ENCODE results near the gene RIBC1.
A peak's percentile ranks its signal among the peaks of the same experiment; 100 is the strongest.

Gene RIBC1

GRCh38 chrX:53421125-53421524 lies 1.5 kb upstream of the RIBC1 start:
- no peak for DNase-seq (ENCODE audit: low read depth)
- peak overlapping the region; percentile 74 for H3K4me3 ChIP-seq (ENCODE audit: low read length)
- no peak for TF ChIP-seq CTCF (conservative IDR thresholded peaks at IDR 0.05; ENCODE audit: low read length)

- DNase-seq (ENCODE audit: low read depth) = no peak
Measured at GRCh38 chrX:53421772-53422085, 944 bp upstream of the RIBC1 start.

GRCh38 chrX:53422086-53422860 lies 400 bp upstream of the RIBC1 start, which contains the start of gene SMC1A:
Gene SMC1A (minus strand): TSS chrX:53422654. CDS start chrX:53422600, 54 bp downstream.
- no peak for TF ChIP-seq CTCF (conservative IDR thresholded peaks at IDR 0.05; ENCODE audit: low read length)
- DNase-seq (ENCODE audit: low read depth) = peak; percentile 97

More at GRCh38 chrX:53421772-53422085, 944 bp upstream of the RIBC1 start:
- peak overlapping the region; percentile 74 for H3K4me3 ChIP-seq (ENCODE audit: low read length)
- no peak for TF ChIP-seq CTCF (conservative IDR thresholded peaks at IDR 0.05; ENCODE audit: low read length)

GRCh38 chrX:53429755-53430154 lies 7.1 kb downstream of the RIBC1 start:
- no peak overlapping the region for H3K4me3 ChIP-seq (ENCODE audit: low read length)
- DNase-seq (ENCODE audit: low read depth) = no peak
- no peak for TF ChIP-seq CTCF (conservative IDR thresholded peaks at IDR 0.05; ENCODE audit: low read length)

More at GRCh38 chrX:53422086-53422860, 400 bp upstream of the RIBC1 start, which contains the start of gene SMC1A:
- H3K4me3 ChIP-seq (ENCODE audit: low read length) = peak within 1 kb of the TSS; percentile 74

GRCh38 chrX:53430231-53430630 lies 7.6 kb downstream of the RIBC1 start:
- DNase-seq (ENCODE audit: low read depth) = no peak
- TF ChIP-seq CTCF (conservative IDR thresholded peaks at IDR 0.05; ENCODE audit: low read length) = no peak
- no peak overlapping the region for H3K4me3 ChIP-seq (ENCODE audit: low read length)

GRCh38 chrX:53433651-53434639 lies 11.3 kb downstream of the RIBC1 start, which contains the start of gene HSD17B10:
Gene HSD17B10 (minus strand): TSS chrX:53434370. CDS start chrX:53434345, 25 bp downstream.
- H3K4me3 ChIP-seq (ENCODE audit: low read length) = peak within 1 kb of the TSS; percentile 79
- no peak for TF ChIP-seq CTCF (conservative IDR thresholded peaks at IDR 0.05; ENCODE audit: low read length)
- peak; percentile 69 for DNase-seq (ENCODE audit: low read depth)

Measured in AG10803 (cell line).